IMR-90 (cell line): ENCODE measurements around the gene ABHD1. TPM values are rescaled to one million over a fixed set of nuclear protein-coding genes. Genes with fewer than 3 reads are reported as not detected.

Source experiments
- ATAC-seq: fragments of 200-7000 bp; cut with Tn5 transposase; 2 replicates; pipeline ENCODE4 v1.9.1; 2020; ENCODE audit warnings: low read depth, mild to moderate bottlenecking, moderate library complexity
- BruUV-seq: library from RNA; stranded (reverse); fragments of 400-500 nt; replicated peaks from 2 replicates; lab custom pipeline; 2021; lab: Mats Ljungman, UMichigan
- CTCF ChIA-PET: fragments of 300-600 bp; formaldehyde crosslinking; extraction: SDS; loops from one replicate; lab custom pipeline; 2021; ENCODE audit warnings: antibody characterized with exemption; lab: Yijun Ruan, JAX
- POLR2A ChIA-PET: fragments of 300-600 bp; sonication (Branson Sonifier 250); formaldehyde crosslinking; loops from one replicate; lab custom pipeline; 2022; ENCODE audit warnings: antibody characterized with exemption; ENCODE audit not compliant: unreplicated experiment; lab: Charles Lee
- DNase-seq: peaks from one replicate; pipeline ENCODE4 v3.0.0; 2013
- H2AFZ ChIP-seq: replicated peaks from 2 replicates; pipeline ENCODE3; 2013; ENCODE audit warnings: low read length, mild to moderate bottlenecking; ENCODE audit not compliant: poor library complexity
- H2AK5ac ChIP-seq: 2 replicates; pipeline ENCODE4 v1.6.1; 2013; ENCODE audit warnings: low read depth, low read length, inconsistent platforms
- H2AK9ac ChIP-seq: replicated peaks from 2 replicates; pipeline ENCODE3; 2013; ENCODE audit warnings: mild to moderate bottlenecking, low read depth, low read length, moderate library complexity; ENCODE audit not compliant: poor library complexity
- H2BK120ac ChIP-seq: 2 replicates; pipeline ENCODE4 v1.6.1; 2013; ENCODE audit warnings: low read depth, low read length, inconsistent platforms
- H2BK15ac ChIP-seq: 3 replicates; pipeline ENCODE4 v1.6.1; 2013; ENCODE audit warnings: low read depth, low read length, inconsistent platforms
- H2BK20ac ChIP-seq: 2 replicates; pipeline ENCODE4 v1.6.1; 2013; ENCODE audit warnings: low read depth, mild to moderate bottlenecking, inconsistent platforms, low read length, moderate library complexity
- H2BK5ac ChIP-seq: 2 replicates; pipeline ENCODE4 v1.6.1; 2013; ENCODE audit warnings: mild to moderate bottlenecking, low read depth, low read length, inconsistent platforms; ENCODE audit not compliant: poor library complexity, severe bottlenecking
- H3K14ac ChIP-seq: replicated peaks from 2 replicates; pipeline ENCODE4 v1.6.1; 2013; ENCODE audit warnings: low read depth, low read length, inconsistent platforms
- H3K18ac ChIP-seq: 2 replicates; pipeline ENCODE4 v1.6.1; 2013; ENCODE audit warnings: low read depth, low read length, control low read depth
- H3K23ac ChIP-seq: 2 replicates; pipeline ENCODE4 v1.6.1; 2013; ENCODE audit warnings: low read depth, low read length, inconsistent platforms
- H3K27ac ChIP-seq: 2 replicates; pipeline ENCODE4 v1.5.1; 2013; ENCODE audit warnings: mild to moderate bottlenecking, control low read depth, low read length; ENCODE audit not compliant: insufficient read depth
- H3K27me3 ChIP-seq: 2 replicates; pipeline ENCODE4 v1.6.1; 2013; ENCODE audit warnings: low read length; ENCODE audit not compliant: control insufficient read depth, insufficient read depth
- H3K36me3 ChIP-seq: 2 replicates; pipeline ENCODE4 v1.6.1; 2013; ENCODE audit warnings: low read length, mixed read lengths; ENCODE audit not compliant: control insufficient read depth, insufficient read depth
- H3K4ac ChIP-seq: 2 replicates; pipeline ENCODE4 v1.6.1; 2013; ENCODE audit warnings: low read depth, low read length, inconsistent platforms
- H3K4me1 ChIP-seq: 2 replicates; pipeline ENCODE4 v1.6.1; 2013; ENCODE audit warnings: low read length, mixed read lengths; ENCODE audit not compliant: control insufficient read depth, insufficient read depth
- H3K4me2 ChIP-seq: 2 replicates; pipeline ENCODE4 v1.6.1; 2013; ENCODE audit warnings: low read depth, mild to moderate bottlenecking, control low read depth, low read length, moderate library complexity
- H3K4me3 ChIP-seq: 2 replicates; pipeline ENCODE4 v1.5.1; 2013; ENCODE audit warnings: low read depth, mild to moderate bottlenecking, control low read depth, low read length, moderate library complexity; ENCODE audit not compliant: insufficient read depth
- H3K56ac ChIP-seq: 2 replicates; pipeline ENCODE4 v1.6.1; 2013; ENCODE audit warnings: low read length, inconsistent platforms; ENCODE audit not compliant: insufficient read depth; ENCODE audit errors: extremely low read depth
- H3K79me1 ChIP-seq, 2 experiments: 2 replicates each; pipeline ENCODE4 v1.6.1; 2013; ENCODE audit warnings: low read length in 2 of 2, inconsistent platforms in 1 of 2, low read depth in 1 of 2
- H3K9ac ChIP-seq: 2 replicates; pipeline ENCODE4 v1.6.1; 2013; ENCODE audit warnings: low read depth, low read length, control low read depth
- H3K9me1 ChIP-seq: 2 replicates; pipeline ENCODE4 v1.6.1; 2013; ENCODE audit warnings: low read length, inconsistent platforms; ENCODE audit not compliant: insufficient read depth
- H3K9me3 ChIP-seq: 2 replicates; pipeline ENCODE4 v1.6.1; 2013; ENCODE audit warnings: low read length; ENCODE audit not compliant: control insufficient read depth, insufficient read depth
- H4K20me1 ChIP-seq: 2 replicates; pipeline ENCODE4 v1.6.1; 2013; ENCODE audit warnings: low read length, inconsistent platforms; ENCODE audit not compliant: insufficient read depth
- H4K5ac ChIP-seq: 2 replicates; pipeline ENCODE4 v1.6.1; 2013; ENCODE audit warnings: mild to moderate bottlenecking, low read depth, low read length, control low read depth
- H4K8ac ChIP-seq, 2 experiments: 2 replicates each; pipeline ENCODE4 v1.6.1; 2013; ENCODE audit warnings: low read depth in 2 of 2, low read length in 2 of 2, control low read depth in 1 of 2, inconsistent platforms in 1 of 2
- H4K91ac ChIP-seq: 2 replicates; pipeline ENCODE4 v1.6.1; 2013; ENCODE audit warnings: low read depth, low read length, inconsistent platforms; ENCODE audit not compliant: insufficient read depth
- BHLHE40 ChIP-seq: fragments of 150-350 bp; IDR thresholded peaks from 2 replicates; pipeline ENCODE4 v1.6.1; 2016; ENCODE audit warnings: mild to moderate bottlenecking, low read depth, low read length
- CEBPB ChIP-seq: IDR thresholded peaks from 2 replicates; pipeline ENCODE4 v1.6.1; 2012; ENCODE audit warnings: low read depth, low read length, improper control_type of control experiment
- CHD1 ChIP-seq: IDR thresholded peaks from 2 replicates; pipeline ENCODE4 v1.6.1; 2012; ENCODE audit warnings: low read depth, low read length, improper control_type of control experiment
- CTCF ChIP-seq: conservative IDR thresholded peaks from 2 replicates; pipeline ENCODE4 v1.5.1; 2012; ENCODE audit warnings: mild to moderate bottlenecking, low read depth, low read length, improper control_type of control experiment
- MAFK ChIP-seq: IDR thresholded peaks from 2 replicates; pipeline ENCODE4 v1.6.1; 2012; ENCODE audit warnings: low read depth, low read length, improper control_type of control experiment
- MAZ ChIP-seq: IDR thresholded peaks from 2 replicates; pipeline ENCODE4 v1.6.1; 2012; ENCODE audit warnings: low read depth, mild to moderate bottlenecking, low read length, improper control_type of control experiment, moderate library complexity, borderline replicate concordance
- MXI1 ChIP-seq: IDR thresholded peaks from 2 replicates; pipeline ENCODE4 v1.6.1; 2012; ENCODE audit warnings: low read depth, mild to moderate bottlenecking, low read length, moderate library complexity, borderline replicate concordance
- NFE2L2 ChIP-seq: fragments of 150-350 bp; IDR thresholded peaks from 2 replicates; pipeline ENCODE4 v1.6.1; 2016; ENCODE audit warnings: low read depth, mild to moderate bottlenecking, low read length
- RCOR1 ChIP-seq: IDR thresholded peaks from 2 replicates; pipeline ENCODE4 v1.6.1; 2012; ENCODE audit warnings: mild to moderate bottlenecking, low read length, improper control_type of control experiment; ENCODE audit not compliant: insufficient replicate concordance
- RFX5 ChIP-seq: IDR thresholded peaks from 2 replicates; pipeline ENCODE4 v1.8.0; 2012; ENCODE audit warnings: low read depth, mild to moderate bottlenecking, low read length, moderate library complexity
- SMC3 ChIP-seq: fragments of 150-350 bp; IDR thresholded peaks from 2 replicates; pipeline ENCODE4 v1.6.1; 2016; ENCODE audit warnings: low read depth, mild to moderate bottlenecking, antibody characterized with exemption, low read length, moderate library complexity
- WGBS, 2 experiments: methylation state at CpG; one replicate each; pipeline versions ENCODE4 v1.1.5 to v1.1.7; 2013; ENCODE audit warnings: missing lambda C conversion rate in 2 of 2; ENCODE audit not compliant: insufficient read length in 1 of 2; ENCODE audit errors: extremely low coverage in 2 of 2; 5-methylcytosine and 5-hydroxymethylcytosine counted together
- dilution Hi-C: fragments of 300-500 bp; cut with HindIII; formaldehyde crosslinking; loops from one replicate; pipeline ENCODE4 v1.14.3; 2018; ENCODE audit warnings: low sequenced_read_pairs; ENCODE audit not compliant: unreplicated experiment
- in situ Hi-C: fragments of 300-500 bp; cut with MboI; formaldehyde crosslinking; loops from 3 replicates; pipeline ENCODE4 v1.14.3; 2019; ENCODE audit warnings: low sequenced_read_pairs, inconsistent platforms, mixed read lengths
- intact Hi-C: fragments of 100-400 bp; cut with micrococcal nuclease; formaldehyde crosslinking; loops from 2 replicates; pipeline ENCODE4 v1.10.0; 2022
- polyA plus RNA-seq, 3 experiments: library from polyadenylated mRNA; depleted of rRNA; stranded (reverse); fragments of >200 nt; gene quantifications; 2 replicates each; pipeline ENCODE4 v1.2.3, GENCODE V29; 2012; ENCODE audit warnings: low replicate concordance in 1 of 3
- total RNA-seq: library from RNA; depleted of rRNA; stranded (reverse); fragments of >200 nt; gene quantifications from 2 replicates; pipeline ENCODE4 v1.2.3, GENCODE V29; 2012
- TF ChIP-seq, protein P1 (sequence below): fragments of 150-350 bp; IDR thresholded peaks from 2 replicates; pipeline ENCODE4 v1.6.1; 2016; ENCODE audit warnings: low read depth, mild to moderate bottlenecking, low read length, moderate library complexity, borderline replicate concordance

Gene ABHD1
- total and polyA plus RNA-seq, 2 of the 4 experiments (the other 2 are of a cell fraction), result 0.24 TPM; not detected in 1

- Histone ChIP-seq H2BK15ac (no peak overlapping the region), H2BK5ac (no peak overlapping the region), H3K9me1 (no peaks in the 10 kb centered on the region; the same call in 1 of the 2 replicates), H2BK20ac (no peak overlapping the region), H3K4me1 (no peaks in the 10 kb centered on the region), H3K79me1 (no peaks in the 10 kb centered on the region), H3K23ac (no peak overlapping the region), H4K91ac (no peak overlapping the region), H3K9me3 (peaks cover 4% of the 10 kb centered on the region), H2AFZ (no peak overlapping the region), H4K5ac (no peak overlapping the region), H4K8ac (no peak overlapping the region), H3K4me2 (no peak overlapping the region), H2AK5ac (no peak overlapping the region), H3K4me3 (no peak overlapping the region), H3K9ac (no peak overlapping the region), H3K4ac (no peak overlapping the region), H3K14ac (no peak overlapping the region), H3K27me3 (peaks cover 35% of the 10 kb centered on the region), H3K27ac (no peak overlapping the region), H3K36me3 (no peaks in the 10 kb centered on the region), H3K18ac (no peak overlapping the region), H4K20me1 (no peaks in the 10 kb centered on the region), H2BK120ac (no peak overlapping the region), H3K56ac (no peak overlapping the region), H2AK9ac (no peak overlapping the region)
- no peak for TF ChIP-seq MAFK
- TF ChIP-seq SMC3, result no peak
- TF ChIP-seq, protein P1, sequence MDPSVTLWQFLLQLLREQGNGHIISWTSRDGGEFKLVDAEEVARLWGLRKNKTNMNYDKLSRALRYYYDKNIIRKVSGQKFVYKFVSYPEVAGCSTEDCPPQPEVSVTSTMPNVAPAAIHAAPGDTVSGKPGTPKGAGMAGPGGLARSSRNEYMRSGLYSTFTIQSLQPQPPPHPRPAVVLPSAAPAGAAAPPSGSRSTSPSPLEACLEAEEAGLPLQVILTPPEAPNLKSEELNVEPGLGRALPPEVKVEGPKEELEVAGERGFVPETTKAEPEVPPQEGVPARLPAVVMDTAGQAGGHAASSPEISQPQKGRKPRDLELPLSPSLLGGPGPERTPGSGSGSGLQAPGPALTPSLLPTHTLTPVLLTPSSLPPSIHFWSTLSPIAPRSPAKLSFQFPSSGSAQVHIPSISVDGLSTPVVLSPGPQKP, result no peak
- no peak for TF ChIP-seq RCOR1
- no peak for TF ChIP-seq NFE2L2
- no peak for TF ChIP-seq CTCF
- TF ChIP-seq MXI1, result no peak
- no peak for TF ChIP-seq BHLHE40
- no peak for TF ChIP-seq CHD1
- no peak for TF ChIP-seq MAZ
- TF ChIP-seq RFX5, result no peak
- TF ChIP-seq CEBPB, result no peak
- in situ Hi-C loops, result no loop called here
- DNase-seq (no peak), ATAC-seq (no peak)
- intact Hi-C loops, result no loop called here
- POLR2A ChIA-PET, result no interaction called here
- dilution Hi-C loops, result no loop called here
- BruUV-seq, result no TSS peak
- CTCF ChIA-PET, result no interaction called here
- WGBS, 2 experiments, result 90% methylated on average over 2 of the region's 8 CpGs; no CpG with 5 or more reads in 1 of the 2 experiments
These were observed 24.3 kb downstream of the ABHD1 start for GRCh38 chr2:27147935-27148334.
